ENCODE results near the gene CSNK2B.
A peak's percentile ranks its signal among the peaks of the same experiment; 100 is the strongest.

Gene CSNK2B

DNA sequence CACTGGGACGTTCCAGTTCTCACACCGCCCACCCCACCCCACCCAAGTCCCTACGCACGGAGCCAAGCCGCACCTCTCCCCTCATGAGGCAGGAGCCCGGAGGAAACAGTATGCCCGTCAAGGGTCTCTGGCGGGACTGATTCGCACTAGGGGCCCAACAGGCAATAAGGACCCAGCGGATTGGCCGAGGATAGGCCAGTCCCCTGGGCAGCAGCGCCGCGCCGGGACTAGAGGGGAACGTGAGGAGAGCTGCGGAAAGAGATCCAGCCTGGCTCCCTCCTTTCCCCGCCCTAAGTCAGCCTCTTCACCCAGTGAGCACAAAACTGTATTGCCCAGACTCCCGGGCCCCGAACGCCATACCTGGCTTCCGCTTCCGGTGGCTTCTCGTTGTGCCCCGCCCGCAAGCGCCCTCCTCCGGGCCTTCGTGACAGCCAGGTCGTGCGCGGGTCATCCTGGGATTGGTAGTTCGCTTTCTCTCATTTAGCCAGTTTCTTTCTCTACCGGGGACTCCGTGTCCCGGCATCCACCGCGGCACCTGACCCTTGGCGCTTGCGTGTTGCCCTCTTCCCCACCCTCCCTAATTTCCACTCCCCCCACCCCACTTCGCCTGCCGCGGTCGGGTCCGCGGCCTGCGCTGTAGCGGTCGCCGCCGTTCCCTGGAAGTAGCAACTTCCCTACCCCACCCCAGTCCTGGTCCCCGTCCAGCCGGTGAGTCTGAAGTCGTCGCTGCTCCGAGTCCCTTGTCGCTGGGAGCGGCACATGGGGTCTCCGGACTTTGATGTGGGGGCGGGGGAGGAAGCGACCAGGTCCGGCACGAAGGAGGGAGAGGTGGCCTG, at the start of gene CSNK2B:
Gene CSNK2B, plus strand, starts transcription at position 580 of the 836 bp plus-strand sequence. CDS start 752 bp downstream, outside the sequence.
- in situ Hi-C loops (cut with MboI; ENCODE audit: low sequenced_read_pairs), result loop anchor here (10.0 kb wide), 1 partner anchor 299 kb away; no protein-coding TSS in a partner anchor
- Histone ChIP-seq H3K4me3 (peak within 1 kb of the TSS; percentile 99), H3K36me3 (replicated peaks) (peaks cover 72% of the 10 kb centered on the region), H3K9me3 (no peaks in the 10 kb centered on the region), H3K27me3 (ENCODE audit: low read depth) (no peaks in the 10 kb centered on the region), H3K4me1 (peaks cover 9% of the 10 kb centered on the region)
- peak; percentile 98 to 99 for DNase-seq (ENCODE audit: low spot score in 2 of 2)

GRCh38 chr6:31617010-31617409, 48.9 kb upstream of the CSNK2B start:
- Histone ChIP-seq H3K36me3 (replicated peaks) (peaks cover 3% of the 10 kb centered on the region), H3K4me1 (peaks cover 7% of the 10 kb centered on the region), H3K4me3 (no peak overlapping the region), H3K27me3 (ENCODE audit: low read depth) (no peaks in the 10 kb centered on the region), H3K9me3 (no peaks in the 10 kb centered on the region)
- no peak for DNase-seq (ENCODE audit: low spot score in 2 of 2)
- in situ Hi-C loops (cut with MboI; ENCODE audit: low sequenced_read_pairs), result no loop called here

- in situ Hi-C loops (cut with MboI; ENCODE audit: low sequenced_read_pairs), result no loop called here
- peaks cover 33% of the 10 kb centered on the region for H3K36me3 ChIP-seq (replicated peaks)
- peak overlapping the region; percentile 97 for H3K4me3 ChIP-seq
- H3K4me1 ChIP-seq, result peaks cover 12% of the 10 kb centered on the region
- no peaks in the 10 kb centered on the region for H3K27me3 ChIP-seq (ENCODE audit: low read depth)
- no peaks in the 10 kb centered on the region for H3K9me3 ChIP-seq
- DNase-seq (ENCODE audit: low spot score in 2 of 2), result peak; percentile 97 to 99
Measured at GRCh38 chr6:31619805-31620585, 45.9 kb upstream of the CSNK2B start.

DNA sequence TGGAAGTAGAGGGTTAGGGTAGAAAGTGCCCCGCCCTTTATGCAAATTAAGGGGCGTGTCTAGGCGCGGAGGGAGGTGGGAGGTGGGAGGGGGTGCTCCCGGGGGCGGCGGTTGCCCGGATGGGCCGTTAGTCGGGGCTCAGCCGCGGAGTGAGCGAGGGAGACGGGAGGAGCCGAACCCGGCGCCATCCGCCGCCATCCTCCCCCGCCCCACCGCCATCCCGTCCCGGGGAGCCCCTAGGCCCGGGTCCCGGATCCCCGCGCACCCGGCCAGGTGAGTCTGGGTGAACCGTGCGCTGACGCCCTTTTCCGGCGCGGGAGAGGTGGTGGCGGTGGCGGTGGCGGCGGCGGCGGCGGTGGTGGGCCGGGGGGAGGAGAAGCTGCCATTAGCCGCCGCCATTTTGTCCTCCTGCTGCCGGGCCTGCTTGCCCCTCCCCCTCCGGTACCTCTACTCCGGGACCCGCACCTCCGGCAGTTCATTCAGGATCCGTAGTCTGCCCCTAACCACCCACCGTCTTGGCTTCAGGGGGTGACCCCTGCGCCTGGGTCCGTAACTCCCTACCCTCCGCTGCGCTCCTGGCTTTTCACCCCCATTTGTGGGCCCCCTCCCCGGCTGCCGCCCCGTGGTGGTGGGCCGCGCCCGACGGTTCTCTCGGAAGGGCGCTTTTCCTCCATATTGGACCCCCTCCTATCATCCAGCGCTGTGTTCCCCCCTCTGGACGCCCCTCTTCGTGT, 45.1 kb upstream of the CSNK2B start, which contains the start of gene PRRC2A:
Gene PRRC2A, plus strand, starts transcription at position 130 of the 734 bp plus-strand sequence. CDS start 2,075 bp downstream, outside the sequence.
- Histone ChIP-seq H3K36me3 (replicated peaks) (peaks cover 41% of the 10 kb centered on the region), H3K4me1 (peaks cover 12% of the 10 kb centered on the region), H3K9me3 (no peaks in the 10 kb centered on the region), H3K4me3 (peak within 1 kb of the TSS; percentile 97), H3K27me3 (ENCODE audit: low read depth) (no peaks in the 10 kb centered on the region)
- in situ Hi-C loops (cut with MboI; ENCODE audit: low sequenced_read_pairs), result no loop called here
- peak; percentile 83 to 98 for DNase-seq (ENCODE audit: low spot score in 2 of 2)

DNA sequence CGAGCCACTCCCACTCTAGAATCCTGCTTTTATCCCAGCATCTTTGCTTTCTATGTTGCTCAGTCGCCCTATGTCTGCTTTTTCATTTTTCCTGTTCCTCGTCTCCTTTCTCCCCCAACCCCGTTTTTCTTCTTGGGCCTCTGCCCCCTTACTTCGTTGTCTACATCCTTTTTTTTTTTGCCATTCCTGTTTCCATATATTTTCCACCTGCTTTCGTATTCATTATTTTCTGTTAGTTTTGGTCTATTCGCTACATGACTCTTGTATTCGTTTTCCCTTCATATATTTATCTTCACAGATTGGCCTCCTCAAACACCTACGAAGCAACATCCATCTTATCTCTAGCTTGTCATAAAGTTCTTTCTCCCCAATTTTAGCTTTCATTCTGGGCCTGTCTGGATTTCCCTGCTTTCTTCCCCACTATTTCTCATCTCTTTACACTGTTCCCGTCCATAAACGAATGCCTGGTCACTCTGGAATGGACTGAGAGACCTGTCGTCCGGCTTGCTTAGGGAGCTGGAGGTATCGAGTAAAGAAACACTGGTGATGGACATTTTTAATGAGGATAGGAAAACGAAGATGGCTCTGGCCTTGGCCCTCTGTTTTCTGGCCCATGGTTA, 44.5 kb upstream of the CSNK2B start:
- peak overlapping the region; percentile 97 for H3K4me3 ChIP-seq
- H3K4me1 ChIP-seq, result peaks cover 12% of the 10 kb centered on the region
- H3K9me3 ChIP-seq, result no peaks in the 10 kb centered on the region
- no peaks in the 10 kb centered on the region for H3K27me3 ChIP-seq (ENCODE audit: low read depth)
- in situ Hi-C loops (cut with MboI; ENCODE audit: low sequenced_read_pairs), result no loop called here
- no peak for DNase-seq (ENCODE audit: low spot score in 2 of 2)
- H3K36me3 ChIP-seq (replicated peaks), result peaks cover 47% of the 10 kb centered on the region

DNA sequence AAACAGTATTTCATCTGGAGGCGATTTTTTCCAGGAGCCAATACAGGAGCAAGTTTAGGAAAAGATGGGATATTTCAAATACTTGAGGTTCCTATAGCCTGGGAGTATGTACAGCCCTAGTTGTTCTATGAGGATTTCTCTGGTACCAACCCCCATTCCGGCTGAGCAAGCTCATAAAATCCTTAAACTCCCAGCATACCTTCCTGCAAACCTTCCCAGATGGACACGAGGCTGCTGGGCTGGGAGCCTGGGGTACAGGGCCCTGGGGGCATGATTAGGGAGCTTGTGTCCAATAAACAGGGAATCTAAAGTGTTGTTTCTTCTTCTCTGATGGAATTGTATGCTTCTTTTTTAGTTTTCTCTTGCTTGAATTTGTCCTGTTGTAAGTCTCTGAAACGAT, 43.9 kb upstream of the CSNK2B start:
- Histone ChIP-seq H3K4me1 (peaks cover 12% of the 10 kb centered on the region), H3K36me3 (replicated peaks) (peaks cover 53% of the 10 kb centered on the region)
- in situ Hi-C loops (cut with MboI; ENCODE audit: low sequenced_read_pairs), result no loop called here

DNA sequence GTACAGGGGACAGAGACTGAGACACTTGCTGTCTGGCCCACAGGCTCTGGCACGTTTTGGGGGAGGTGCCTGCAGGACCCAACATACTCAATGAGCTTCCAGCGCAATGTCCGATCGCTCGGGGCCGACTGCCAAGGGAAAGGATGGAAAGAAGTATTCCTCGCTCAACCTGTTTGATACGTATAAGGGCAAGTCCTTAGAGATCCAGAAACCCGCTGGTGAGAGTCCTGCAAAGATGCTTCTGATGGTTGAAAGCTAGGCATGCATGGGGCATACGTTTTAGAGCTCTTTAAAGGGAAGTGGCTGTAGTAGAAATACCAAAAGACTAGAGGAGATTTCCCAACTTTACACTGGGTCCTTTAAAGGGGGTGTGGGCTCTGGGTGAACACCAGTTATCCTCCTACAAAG, 43.2 kb upstream of the CSNK2B start:
- in situ Hi-C loops (cut with MboI; ENCODE audit: low sequenced_read_pairs), result no loop called here
- Histone ChIP-seq H3K27me3 (ENCODE audit: low read depth) (no peaks in the 10 kb centered on the region), H3K9me3 (no peaks in the 10 kb centered on the region), H3K4me1 (peaks cover 12% of the 10 kb centered on the region), H3K36me3 (replicated peaks) (peaks cover 60% of the 10 kb centered on the region), H3K4me3 (peak overlapping the region; percentile 97)
- no peak for DNase-seq (ENCODE audit: low spot score in 2 of 2)

More for the DNA sequence above, 43.9 kb upstream of the CSNK2B start:
- DNase-seq (ENCODE audit: low spot score in 2 of 2), result peak; percentile 49 to 74
- Histone ChIP-seq H3K4me3 (peak overlapping the region; percentile 97), H3K27me3 (ENCODE audit: low read depth) (no peaks in the 10 kb centered on the region), H3K9me3 (no peaks in the 10 kb centered on the region)

DNA sequence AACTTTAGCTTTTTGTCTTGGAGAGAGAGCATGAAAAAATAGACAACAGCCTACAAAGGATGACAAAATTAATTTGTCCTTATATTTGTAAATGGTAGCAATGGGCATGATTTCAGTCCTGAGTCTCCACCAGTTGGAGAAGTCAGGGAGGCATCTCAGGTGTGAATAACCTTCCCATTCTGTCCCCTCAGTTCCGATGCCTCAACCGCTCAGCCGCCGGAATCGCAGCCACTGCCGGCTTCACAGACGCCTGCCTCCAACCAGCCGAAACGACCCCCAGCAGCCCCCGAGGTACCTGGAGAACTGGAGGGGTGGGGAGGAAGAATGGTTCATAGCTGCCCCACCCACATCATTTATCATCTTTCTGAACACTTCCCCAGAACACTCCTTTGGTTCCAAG, 41.8 kb upstream of the CSNK2B start:
- in situ Hi-C loops (cut with MboI; ENCODE audit: low sequenced_read_pairs), result no loop called here
- H3K4me1 ChIP-seq, result peaks cover 12% of the 10 kb centered on the region
- no peaks in the 10 kb centered on the region for H3K27me3 ChIP-seq (ENCODE audit: low read depth)
- no peaks in the 10 kb centered on the region for H3K9me3 ChIP-seq
- peaks cover 74% of the 10 kb centered on the region for H3K36me3 ChIP-seq (replicated peaks)
- no peak overlapping the region for H3K4me3 ChIP-seq
- DNase-seq (ENCODE audit: low spot score in 2 of 2), result no peak

- in situ Hi-C loops (cut with MboI; ENCODE audit: low sequenced_read_pairs), result loop anchor here (25.0 kb wide), 1 partner anchor 1040 kb away; no protein-coding TSS in a partner anchor
- peaks cover 99% of the 10 kb centered on the region for H3K36me3 ChIP-seq (replicated peaks)
- no peaks in the 10 kb centered on the region for H3K9me3 ChIP-seq
- H3K27me3 ChIP-seq (ENCODE audit: low read depth), result no peaks in the 10 kb centered on the region
- peaks cover 8% of the 10 kb centered on the region for H3K4me1 ChIP-seq
- no peak overlapping the region for H3K4me3 ChIP-seq
- DNase-seq (ENCODE audit: low spot score in 2 of 2), result no peak
Measured at GRCh38 chr6:31626952-31627351, 38.9 kb upstream of the CSNK2B start.

DNA sequence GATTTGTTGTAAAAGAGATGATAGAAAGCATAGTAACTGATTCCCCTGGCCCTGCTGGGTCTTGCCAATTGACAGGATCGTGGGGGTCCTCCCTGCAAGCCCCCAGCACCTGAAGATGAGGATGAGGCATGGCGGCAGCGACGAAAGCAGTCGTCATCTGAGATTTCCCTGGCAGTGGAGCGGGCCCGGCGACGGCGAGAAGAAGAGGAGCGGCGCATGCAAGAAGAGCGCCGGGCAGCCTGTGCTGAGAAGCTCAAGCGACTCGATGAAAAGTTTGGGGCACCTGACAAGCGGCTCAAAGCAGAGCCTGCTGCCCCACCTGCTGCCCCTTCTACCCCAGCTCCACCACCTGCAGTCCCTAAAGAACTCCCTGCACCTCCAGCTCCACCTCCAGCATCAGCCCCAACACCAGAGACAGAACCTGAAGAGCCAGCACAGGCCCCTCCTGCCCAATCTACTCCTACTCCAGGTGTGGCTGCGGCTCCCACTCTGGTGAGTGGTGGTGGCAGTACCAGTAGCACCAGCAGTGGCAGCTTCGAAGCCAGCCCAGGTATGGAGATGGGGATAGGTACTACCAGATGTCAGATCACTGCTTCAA, 38.1 kb upstream of the CSNK2B start:
- Histone ChIP-seq H3K36me3 (replicated peaks) (peaks cover 99% of the 10 kb centered on the region), H3K9me3 (no peaks in the 10 kb centered on the region), H3K27me3 (ENCODE audit: low read depth) (no peaks in the 10 kb centered on the region), H3K4me3 (no peak overlapping the region), H3K4me1 (peaks cover 1% of the 10 kb centered on the region)
- DNase-seq (ENCODE audit: low spot score in 2 of 2), result no peak
- in situ Hi-C loops (cut with MboI; ENCODE audit: low sequenced_read_pairs), result loop anchor here (25.0 kb wide), 1 partner anchor 1040 kb away; no protein-coding TSS in a partner anchor

- H3K4me3 ChIP-seq, result no peak overlapping the region
- DNase-seq (ENCODE audit: low spot score in 2 of 2), result no peak
- H3K36me3 ChIP-seq (replicated peaks), result peaks cover 99% of the 10 kb centered on the region
- no peaks in the 10 kb centered on the region for H3K9me3 ChIP-seq
- in situ Hi-C loops (cut with MboI; ENCODE audit: low sequenced_read_pairs), result loop anchor here (25.0 kb wide), 1 partner anchor 1042 kb away; no protein-coding TSS in a partner anchor
- H3K4me1 ChIP-seq, result no peaks in the 10 kb centered on the region
- H3K27me3 ChIP-seq (ENCODE audit: low read depth), result no peaks in the 10 kb centered on the region
Measured at GRCh38 chr6:31629014-31629413, 36.9 kb upstream of the CSNK2B start.

DNA sequence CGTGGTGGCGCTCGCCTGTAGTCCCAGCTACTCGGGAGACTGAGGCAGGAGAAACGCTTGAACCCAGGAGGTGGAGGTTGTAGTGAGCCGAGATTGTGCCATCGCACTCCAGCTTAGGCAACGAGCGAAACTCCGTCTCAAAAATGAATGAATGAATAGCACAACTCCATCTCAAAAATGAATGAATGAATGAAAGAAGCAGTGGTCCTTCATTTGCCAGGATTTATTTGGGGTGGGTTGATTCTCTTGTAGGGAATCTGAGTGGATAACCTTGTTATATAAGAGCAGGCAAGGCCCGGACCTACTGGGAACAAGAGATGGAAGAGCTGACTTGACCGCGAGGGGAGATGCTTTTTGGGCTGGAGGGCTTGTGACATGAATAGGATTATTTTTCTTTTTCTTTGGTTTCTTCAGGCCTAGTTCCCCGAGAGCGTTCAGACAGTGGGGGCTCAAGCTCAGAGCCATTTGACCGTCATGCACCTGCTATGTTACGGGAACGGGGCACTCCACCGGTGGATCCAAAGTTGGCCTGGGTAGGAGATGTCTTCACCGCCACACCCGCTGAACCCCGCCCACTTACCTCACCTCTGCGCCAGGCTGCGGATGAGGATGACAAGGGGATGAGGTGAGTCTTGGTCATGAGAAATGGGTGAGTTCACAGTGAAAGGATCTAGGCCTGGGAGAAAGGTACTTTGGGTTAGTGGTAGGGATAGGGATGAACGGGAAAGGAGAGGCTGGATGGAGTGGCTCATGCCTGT, 35.5 kb upstream of the CSNK2B start:
- peaks cover 99% of the 10 kb centered on the region for H3K36me3 ChIP-seq (replicated peaks)

More for the DNA sequence above, 35.5 kb upstream of the CSNK2B start:
- in situ Hi-C loops (cut with MboI; ENCODE audit: low sequenced_read_pairs), result loop anchor here (25.0 kb wide), 1 partner anchor 1043 kb away; no protein-coding TSS in a partner anchor
- Histone ChIP-seq H3K4me1 (no peaks in the 10 kb centered on the region), H3K9me3 (no peaks in the 10 kb centered on the region), H3K4me3 (no peak overlapping the region), H3K27me3 (ENCODE audit: low read depth) (no peaks in the 10 kb centered on the region)
- no peak for DNase-seq (ENCODE audit: low spot score in 2 of 2)
